Mucosa of descending colon (tissue), 3 donors: ENCODE measurements around the gene PATJ. TPM values are rescaled to one million over a fixed set of nuclear protein-coding genes. Genes with fewer than 3 reads are reported as not detected.
"Not testable (repeated sequence)": the region's sequence is repeated elsewhere in the genome, so short reads cannot be mapped to it uniquely, and the experiment has no call there.

Experiments used
- ATAC-seq: fragments of 200-7000 bp; cut with Tn5 transposase; one replicate; pipeline ENCODE4 v1.9.1; 2020; ENCODE audit warnings: mild to moderate bottlenecking, moderate library complexity
- DNase-seq, 3 donors: peaks; one replicate each; pipeline ENCODE4 v3.0.0-alpha.2; 2020
- H3K36me3 ChIP-seq: fragments of 200-600 bp; one replicate; pipeline ENCODE4 v1.8.0; 2021; ENCODE audit warnings: low read depth, mild to moderate bottlenecking
- H3K4me1 ChIP-seq: fragments of 200-600 bp; one replicate; pipeline ENCODE4 v1.8.0; 2021; ENCODE audit warnings: low read depth, mild to moderate bottlenecking
- H3K4me3 ChIP-seq: fragments of 200-600 bp; one replicate; pipeline ENCODE4 v1.8.0; 2021; ENCODE audit warnings: mild to moderate bottlenecking
- H3K9me3 ChIP-seq: fragments of 200-600 bp; one replicate; pipeline ENCODE4 v1.8.0; 2021; ENCODE audit warnings: mild to moderate bottlenecking
- intact Hi-C, 2 donors: fragments of 100-400 bp; cut with DNase I in 1 of 2; cut with micrococcal nuclease in 1 of 2; formaldehyde crosslinking; loops; one replicate each; pipeline versions ENCODE4 v1.11.0 to v1.11.1; 2022; cut with DNase I, micrococcal nuclease
- total RNA-seq, 3 donors: library from RNA; stranded (reverse); fragmentation: NEBNext Ultra II Directional in 2 of 3; extraction: Animal tissue kit (Norgen Biotek cat#: 25700) in 2 of 3; gene quantifications; one replicate each; pipeline versions ENCODE4 v1.2.1 to v1.2.4, GENCODE V29; 2021 to 2023
- TF ChIP-seq, protein P1 (sequence below): fragments of 200-600 bp; IDR thresholded peaks from one replicate; pipeline ENCODE4 v1.8.0; 2022; ENCODE audit warnings: antibody characterized with exemption, mild to moderate bottlenecking
- donor health status: DM: no; HTN: no; CAD: no; lungs with moderate emphysema.
- donor health status: DM: no; HTN: no; CAD: no.
- donor health status: DM: no; HTN: yes; CAD: no.

PATJ gene
- total RNA-seq, 3 donors from 2014 or later, result 58.6 to 112 (median 65.9) TPM

DNA sequence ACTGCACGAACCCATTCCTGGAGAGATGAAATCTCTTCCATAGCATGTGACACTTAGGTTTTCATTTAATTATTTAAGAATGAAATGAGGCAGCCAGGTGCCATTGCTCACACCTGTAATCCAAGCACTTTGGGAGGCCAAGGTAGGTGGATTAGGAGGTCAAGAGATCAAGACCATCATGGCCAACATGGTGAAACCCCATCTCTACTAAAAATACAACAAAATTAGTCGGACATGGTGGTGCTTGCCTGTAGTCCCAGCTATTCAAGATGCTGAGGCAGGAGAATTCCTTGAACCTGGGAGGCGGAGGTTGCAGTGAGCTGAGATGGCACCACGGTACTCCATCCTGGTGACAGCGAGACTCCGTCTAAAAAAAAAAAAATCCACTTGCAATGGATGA, 470.1 kb downstream of the PATJ start:
- no peak for ATAC-seq
- TF ChIP-seq, protein P1, sequence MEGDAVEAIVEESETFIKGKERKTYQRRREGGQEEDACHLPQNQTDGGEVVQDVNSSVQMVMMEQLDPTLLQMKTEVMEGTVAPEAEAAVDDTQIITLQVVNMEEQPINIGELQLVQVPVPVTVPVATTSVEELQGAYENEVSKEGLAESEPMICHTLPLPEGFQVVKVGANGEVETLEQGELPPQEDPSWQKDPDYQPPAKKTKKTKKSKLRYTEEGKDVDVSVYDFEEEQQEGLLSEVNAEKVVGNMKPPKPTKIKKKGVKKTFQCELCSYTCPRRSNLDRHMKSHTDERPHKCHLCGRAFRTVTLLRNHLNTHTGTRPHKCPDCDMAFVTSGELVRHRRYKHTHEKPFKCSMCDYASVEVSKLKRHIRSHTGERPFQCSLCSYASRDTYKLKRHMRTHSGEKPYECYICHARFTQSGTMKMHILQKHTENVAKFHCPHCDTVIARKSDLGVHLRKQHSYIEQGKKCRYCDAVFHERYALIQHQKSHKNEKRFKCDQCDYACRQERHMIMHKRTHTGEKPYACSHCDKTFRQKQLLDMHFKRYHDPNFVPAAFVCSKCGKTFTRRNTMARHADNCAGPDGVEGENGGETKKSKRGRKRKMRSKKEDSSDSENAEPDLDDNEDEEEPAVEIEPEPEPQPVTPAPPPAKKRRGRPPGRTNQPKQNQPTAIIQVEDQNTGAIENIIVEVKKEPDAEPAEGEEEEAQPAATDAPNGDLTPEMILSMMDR, result no peak
- no peaks in the 10 kb centered on the region for H3K36me3 ChIP-seq
- DNase-seq, result no peak
- no peaks in the 10 kb centered on the region for H3K4me1 ChIP-seq
- H3K9me3 ChIP-seq, result peaks cover 12% of the 10 kb centered on the region
- intact Hi-C loops, result no loop called here
- no peak overlapping the region for H3K4me3 ChIP-seq

DNA sequence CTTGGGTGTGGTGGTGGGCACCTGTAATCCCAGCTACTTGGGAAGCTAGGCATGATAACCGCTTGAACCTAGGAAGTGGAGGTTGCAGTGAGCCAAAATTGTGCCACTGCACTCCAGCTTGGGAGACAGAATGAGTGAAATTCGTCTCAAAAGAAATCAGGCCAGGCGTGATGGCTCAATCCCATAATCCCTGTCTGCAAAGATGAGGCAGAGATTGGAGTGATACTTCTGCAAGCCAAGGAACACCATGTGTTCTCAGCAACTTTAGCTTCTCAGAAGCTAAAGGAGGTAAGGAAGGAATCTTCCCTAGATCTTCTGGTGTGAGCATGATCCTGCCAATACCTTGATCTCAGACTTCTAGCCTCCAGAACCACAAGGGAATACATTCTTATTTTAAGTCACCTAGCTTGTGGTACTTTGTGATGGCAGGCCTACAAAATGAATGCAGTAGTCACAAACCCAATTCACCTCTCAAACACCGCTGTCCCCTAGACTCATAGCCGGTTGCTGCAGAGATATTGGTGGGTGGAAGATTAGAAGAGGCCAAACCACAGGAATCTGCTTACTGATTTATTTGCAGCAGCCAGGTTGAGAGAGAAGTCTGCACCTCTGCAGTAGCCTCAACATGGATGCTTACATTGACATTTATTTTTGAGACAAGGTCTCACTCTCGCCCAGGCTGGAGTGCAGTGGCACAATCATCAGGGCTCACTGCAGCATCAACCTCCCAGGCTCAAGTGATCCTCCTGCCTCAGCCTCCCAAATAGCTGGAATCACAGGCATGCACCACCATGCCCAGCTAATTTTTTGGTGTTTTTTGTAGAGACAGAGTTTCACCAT, 471.0 kb downstream of the PATJ start:
- DNase-seq (no peak), ATAC-seq (no peak)
- TF ChIP-seq, protein P1, result no peak
- Histone ChIP-seq H3K4me1 (no peaks in the 10 kb centered on the region), H3K36me3 (no peaks in the 10 kb centered on the region), H3K4me3 (no peak overlapping the region), H3K9me3 (peaks cover 12% of the 10 kb centered on the region)
- intact Hi-C loops, result no loop called here

DNA sequence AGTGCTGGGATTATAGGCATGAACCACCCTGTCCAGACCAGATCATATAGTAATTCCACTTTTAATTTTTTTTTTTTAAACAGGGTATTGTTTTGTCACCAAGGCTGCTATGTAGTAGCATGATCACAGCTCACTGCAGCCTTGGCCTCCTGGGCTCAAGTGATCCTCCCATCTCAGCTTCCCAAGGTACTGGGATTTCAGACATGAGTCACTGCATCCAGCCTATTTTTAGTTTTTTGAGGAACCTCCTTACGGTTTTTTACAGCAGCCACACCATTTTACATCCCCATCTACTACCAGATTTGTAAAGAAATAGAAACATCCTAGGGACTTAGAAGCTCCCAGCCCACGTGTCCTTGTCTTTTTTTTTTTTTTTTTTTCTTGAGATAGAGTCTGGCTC, 476.3 kb downstream of the PATJ start:
- intact Hi-C loops, result no loop called here
- Histone ChIP-seq H3K9me3 (no peaks in the 10 kb centered on the region), H3K4me3 (no peak overlapping the region), H3K36me3 (no peaks in the 10 kb centered on the region), H3K4me1 (no peaks in the 10 kb centered on the region)
- ATAC-seq, result no peak
- TF ChIP-seq, protein P1, result no peak
- no peak for DNase-seq

DNA sequence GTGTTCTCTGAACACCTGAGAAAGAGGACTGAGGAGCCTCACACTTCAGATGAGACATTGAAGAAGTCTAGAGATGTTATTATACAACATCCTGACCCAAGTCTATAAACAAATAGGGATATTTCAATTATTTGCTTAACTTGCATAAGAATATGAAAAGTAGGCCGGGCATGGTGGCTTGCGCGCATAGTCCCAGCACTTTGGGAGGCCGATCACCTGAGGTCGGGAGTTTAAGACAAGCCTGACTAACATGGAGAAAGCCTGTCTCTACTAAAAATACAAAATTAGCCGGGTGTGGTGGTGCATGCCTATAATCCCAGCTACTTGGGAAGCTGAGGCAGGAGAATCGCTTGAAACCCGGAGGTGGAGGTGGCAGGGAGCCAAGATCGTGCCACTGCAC, 478.2 kb downstream of the PATJ start:
- intact Hi-C loops, H3K36me3 ChIP-seq, ATAC-seq, H3K4me3 ChIP-seq, H3K4me1 ChIP-seq, DNase-seq, H3K9me3 ChIP-seq: not testable (repeated sequence)

DNA sequence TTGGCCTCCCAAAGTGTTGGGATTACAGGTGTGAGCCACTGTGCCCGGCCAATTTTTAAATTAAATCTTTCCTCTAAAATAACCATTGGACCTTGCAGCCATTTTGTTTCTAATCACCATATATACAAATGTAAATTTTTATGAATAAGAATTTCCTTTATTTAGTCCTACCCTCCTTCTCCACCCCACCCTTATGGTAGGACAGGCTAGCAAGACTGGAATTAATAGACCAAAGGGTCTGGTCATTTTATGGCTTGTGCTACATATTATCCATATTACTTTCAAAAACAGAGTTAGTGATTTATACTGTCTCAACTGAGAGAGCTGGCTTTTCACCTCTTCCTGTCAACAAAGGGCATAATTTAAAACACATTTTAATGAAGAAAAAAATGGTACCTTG, 478.9 kb downstream of the PATJ start:
- H3K4me1 ChIP-seq, result no peaks in the 10 kb centered on the region
- intact Hi-C loops, result no loop called here
- DNase-seq (no peak), ATAC-seq (no peak)
- H3K4me3 ChIP-seq, result no peak overlapping the region
- TF ChIP-seq, protein P1, result no peak
- H3K9me3 ChIP-seq, result no peaks in the 10 kb centered on the region
- H3K36me3 ChIP-seq, result no peaks in the 10 kb centered on the region

DNA sequence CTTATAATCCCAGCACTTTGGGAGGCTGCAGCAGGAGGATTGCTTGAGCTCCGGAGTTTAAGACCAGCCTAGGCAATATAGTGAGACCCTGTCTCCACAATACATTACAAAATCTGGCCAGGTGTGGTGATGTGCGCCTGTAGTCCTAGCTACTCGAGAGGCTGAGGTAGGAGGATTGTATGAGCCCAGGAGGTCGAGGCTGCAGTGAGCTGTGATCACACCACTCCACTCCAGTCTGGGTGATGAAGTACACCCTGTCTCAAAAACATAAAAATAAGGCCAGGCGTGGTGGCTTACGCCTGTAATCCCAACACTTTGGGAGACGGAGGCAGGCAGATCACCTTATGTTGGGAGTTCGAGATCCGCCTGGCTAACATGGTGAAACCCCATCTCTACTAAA, 480.0 kb downstream of the PATJ start:
- ATAC-seq (no peak), DNase-seq (no peak)
- TF ChIP-seq, protein P1, result no peak
- no peaks in the 10 kb centered on the region for H3K36me3 ChIP-seq
- H3K4me3 ChIP-seq, result no peak overlapping the region
- no peaks in the 10 kb centered on the region for H3K4me1 ChIP-seq
- intact Hi-C loops, result no loop called here
- no peaks in the 10 kb centered on the region for H3K9me3 ChIP-seq
